A549 treated with AZD9567 at 1 μM for 4 hours (cell line): ENCODE measurements around the gene MMD. TPM values are rescaled to one million over a fixed set of nuclear protein-coding genes. Genes with fewer than 3 reads are reported as not detected.

Experiments used
- total RNA-seq: library from RNA; stranded (reverse); fragments of 200-300 nt; extraction: Qiagen RNA extraction; gene quantifications from 5 replicates; pipeline ENCODE4 v1.2.3, GENCODE V29; 2022; ENCODE audit not compliant: insufficient read depth

Gene MMD, protein sequence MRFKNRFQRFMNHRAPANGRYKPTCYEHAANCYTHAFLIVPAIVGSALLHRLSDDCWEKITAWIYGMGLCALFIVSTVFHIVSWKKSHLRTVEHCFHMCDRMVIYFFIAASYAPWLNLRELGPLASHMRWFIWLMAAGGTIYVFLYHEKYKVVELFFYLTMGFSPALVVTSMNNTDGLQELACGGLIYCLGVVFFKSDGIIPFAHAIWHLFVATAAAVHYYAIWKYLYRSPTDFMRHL
- total RNA-seq: 22.5 to 31.1 TPM (median 26.6 TPM) in 5 replicates

DNA sequence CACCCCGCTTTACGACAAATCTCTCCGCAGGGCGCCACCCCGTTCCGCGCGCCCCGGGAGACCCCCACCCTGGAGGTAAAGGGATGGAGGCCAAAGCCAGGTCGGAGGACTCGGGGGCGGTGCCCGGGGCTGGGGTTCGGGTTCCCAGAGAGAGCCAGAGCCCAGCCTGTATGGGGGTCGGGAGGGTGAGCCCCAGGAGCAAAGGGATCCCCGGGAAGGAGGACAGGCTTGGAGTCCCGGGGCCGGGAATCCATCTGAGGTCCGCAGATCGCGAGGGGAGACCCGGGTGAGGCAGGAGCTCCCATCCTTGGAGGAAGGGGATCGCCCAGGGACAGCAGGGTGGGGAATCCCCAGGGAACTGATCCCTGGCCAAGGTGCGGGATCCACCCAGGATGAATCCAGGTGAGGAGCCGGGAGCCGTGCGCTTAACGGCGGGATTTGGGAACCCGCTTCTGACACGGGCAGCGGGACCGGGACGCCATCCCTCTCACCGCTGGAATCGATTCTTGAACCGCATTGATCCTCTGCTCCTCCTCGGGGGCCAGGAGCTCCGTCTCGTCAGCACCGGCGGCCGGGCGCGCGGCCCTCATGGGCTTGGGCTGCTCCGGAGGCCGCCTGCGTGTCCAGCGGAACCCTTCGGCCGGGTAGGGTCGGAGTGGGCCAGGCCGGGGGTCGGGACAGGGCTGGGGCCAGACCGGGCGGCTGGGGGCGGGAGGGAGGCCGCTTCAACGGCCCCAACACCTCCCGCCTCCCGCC, at the start of gene MMD:
Gene MMD, minus strand, starts transcription at position 657 of the 756 bp plus-strand sequence. Its CDS starts 140 bp downstream, at position 517.

Other genes with a start within 250 kb of the MMD start
- gene HLF, start 156.9 kb downstream of the MMD start, total RNA-seq: 0.07 to 0.20 TPM (median 0.10 TPM) in 4 of 5 replicates, not detected in the other
- not detected in 5 replicates for gene SMIM36, start 89.6 kb upstream of the MMD start, total RNA-seq